HFF-Myc (cell line): ENCODE measurements around the gene SAMD13.
A peak's percentile ranks its signal among the peaks of the same experiment; 100 is the strongest.

Experiments used
- DNase-seq: peaks from one replicate; pipeline ENCODE4 v3.0.0-alpha.2; 2011; ENCODE audit warnings: low read depth; ENCODE audit errors: extremely low read depth
- H3K4me3 ChIP-seq: replicated peaks from 2 replicates; pipeline ENCODE4 v1.5.1; 2011; ENCODE audit warnings: low read depth, mild to moderate bottlenecking, control low read depth, low read length
- CTCF ChIP-seq: IDR thresholded peaks from 2 replicates; pipeline ENCODE4 v1.5.1; 2012; ENCODE audit warnings: mild to moderate bottlenecking, low read depth, low read length, control low read depth; ENCODE audit errors: missing control alignments

SAMD13 gene

GRCh38 chr1:84301785-84302385 lies 377 bp downstream of the SAMD13 start:
- no peak overlapping the region for H3K4me3 ChIP-seq
- no peak for DNase-seq
- TF ChIP-seq CTCF: no peak

- no peak for TF ChIP-seq CTCF
- DNase-seq: no peak
- peak overlapping the region; percentile 29 for H3K4me3 ChIP-seq
Measured at GRCh38 chr1:84303314-84303830, 1.9 kb downstream of the SAMD13 start.

DNA sequence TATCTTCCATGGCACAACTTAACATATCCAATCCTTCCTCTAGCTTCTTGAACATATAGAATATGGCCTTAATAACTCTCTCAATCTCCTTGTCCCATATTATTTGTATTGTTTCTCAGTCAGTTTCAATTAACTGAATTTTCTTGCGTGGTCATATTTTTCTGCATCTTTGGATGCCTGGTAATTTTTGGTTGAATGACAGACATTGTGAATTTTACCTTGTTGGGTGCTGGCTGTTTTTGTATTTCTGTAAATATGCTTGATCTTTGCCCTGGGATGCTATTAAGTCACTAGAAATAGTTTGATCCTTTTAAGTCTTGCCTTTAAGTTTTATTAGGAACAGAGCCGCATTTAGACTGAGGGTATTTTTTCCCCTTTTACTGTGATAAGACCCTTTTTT lies 5.9 kb downstream of the SAMD13 start:
- DNase-seq: no peak
- TF ChIP-seq CTCF: no peak

DNA sequence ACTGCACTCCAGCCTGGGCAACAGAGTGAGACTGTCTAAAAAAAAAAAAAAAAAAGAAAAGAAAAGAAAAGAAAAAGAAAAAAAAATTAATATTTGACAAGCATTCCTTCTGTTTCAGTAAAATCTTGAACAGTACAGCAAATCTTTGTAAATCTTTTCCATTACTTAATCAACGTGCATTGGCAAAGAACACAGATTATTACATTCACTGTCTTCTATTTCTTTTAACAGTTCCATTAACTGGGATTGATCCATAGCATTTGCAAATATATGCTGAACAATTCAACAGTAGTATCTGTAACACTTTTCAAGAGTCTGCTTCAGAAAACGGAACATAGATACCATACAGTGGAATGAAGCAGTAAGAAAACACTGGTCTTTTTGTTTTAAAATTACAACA lies 9.8 kb downstream of the SAMD13 start:
- H3K4me3 ChIP-seq: no peak overlapping the region
- no peak for TF ChIP-seq CTCF
- no peak for DNase-seq

More for the DNA sequence above, 5.9 kb downstream of the SAMD13 start:
- H3K4me3 ChIP-seq: no peak overlapping the region

DNA sequence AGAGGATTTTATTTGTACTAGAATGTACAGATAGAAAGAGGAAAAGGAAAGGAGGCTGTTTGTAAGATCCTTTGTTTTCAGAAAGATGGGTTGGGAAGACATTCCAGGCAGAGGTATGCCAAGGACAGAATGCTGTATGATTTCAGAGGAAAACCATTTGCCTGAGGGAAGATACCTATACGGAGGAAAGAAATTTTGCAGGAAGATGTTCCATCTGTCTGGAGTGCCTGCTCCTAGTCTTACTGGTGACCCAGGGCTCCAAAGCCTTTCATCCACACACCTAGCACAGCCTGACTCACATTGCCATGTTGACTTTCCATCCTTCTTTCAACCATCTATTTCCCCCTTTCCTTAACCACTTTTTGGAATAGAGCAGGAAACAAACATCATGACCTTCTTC lies 18.2 kb downstream of the SAMD13 start:
- DNase-seq: no peak
- H3K4me3 ChIP-seq: no peak overlapping the region
- TF ChIP-seq CTCF: no peak

DNA sequence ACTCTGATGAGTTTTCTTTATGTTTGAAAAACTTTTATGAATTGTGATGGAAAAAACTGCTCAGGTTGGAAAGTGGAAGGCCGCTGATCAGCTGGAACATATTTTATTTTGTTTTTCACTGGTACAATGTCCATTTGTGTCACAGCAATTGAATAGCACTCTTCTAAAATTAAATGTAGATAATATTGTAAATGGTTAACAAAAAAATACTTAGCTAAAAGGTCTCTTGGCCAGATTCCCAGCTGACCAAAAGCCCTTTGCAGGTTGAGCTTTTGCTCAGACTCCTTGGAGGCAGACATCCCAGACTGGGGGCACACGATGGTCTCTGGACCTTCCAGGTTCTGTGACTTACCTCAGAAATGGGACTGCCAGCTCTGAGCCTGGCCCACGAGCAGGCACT lies 26.3 kb downstream of the SAMD13 start:
- DNase-seq: no peak
- H3K4me3 ChIP-seq: no peak overlapping the region
- TF ChIP-seq CTCF: no peak
